H9 (cell line): ENCODE data around the gene ABHD11. TPM values are rescaled to one million over a fixed set of nuclear protein-coding genes. Genes with fewer than 3 reads are reported as not detected.

ENCODE experiments used
- DNase-seq: peaks from one replicate; pipeline ENCODE4 v3.0.0-alpha.2; 2017
- H2AFZ ChIP-seq: one replicate; pipeline ENCODE4 v1.6.1; 2013; ENCODE audit warnings: mild to moderate bottlenecking, low read length, control low read depth, moderate library complexity
- H2AK5ac ChIP-seq: 2 replicates; pipeline ENCODE4 v1.6.1; 2013; ENCODE audit warnings: low read length, control low read depth, mixed read lengths; ENCODE audit not compliant: insufficient read length
- H2BK120ac ChIP-seq: one replicate; pipeline ENCODE4 v1.6.1; 2013; ENCODE audit warnings: low read depth, mild to moderate bottlenecking, low read length, control low read depth, inconsistent platforms; ENCODE audit not compliant: poor library complexity, severe bottlenecking
- H2BK12ac ChIP-seq: 2 replicates; pipeline ENCODE4 v1.6.1; 2013; ENCODE audit warnings: low read length, control low read depth, mixed read lengths, low read depth; ENCODE audit not compliant: insufficient read length
- H2BK15ac ChIP-seq: 2 replicates; pipeline ENCODE4 v1.6.1; 2013; ENCODE audit warnings: low read depth, low read length, control low read depth
- H2BK20ac ChIP-seq: one replicate; pipeline ENCODE4 v1.6.1; 2013; ENCODE audit warnings: low read depth, mild to moderate bottlenecking, low read length, control low read depth, inconsistent platforms; ENCODE audit not compliant: poor library complexity, severe bottlenecking
- H2BK5ac ChIP-seq: 2 replicates; pipeline ENCODE4 v1.6.1; 2013; ENCODE audit warnings: low read length, control low read depth, mixed read lengths; ENCODE audit not compliant: insufficient read length
- H3K14ac ChIP-seq: 2 replicates; pipeline ENCODE4 v1.6.1; 2013; ENCODE audit warnings: low read length, control low read depth; ENCODE audit not compliant: insufficient read depth
- H3K18ac ChIP-seq: 2 replicates; pipeline ENCODE4 v1.6.1; 2013; ENCODE audit warnings: low read depth, mild to moderate bottlenecking, mixed read lengths, low read length, control low read depth; ENCODE audit not compliant: insufficient read length
- H3K23ac ChIP-seq: 2 replicates; pipeline ENCODE4 v1.6.1; 2013; ENCODE audit warnings: low read length, control low read depth, mixed read lengths, low read depth; ENCODE audit not compliant: insufficient read length
- H3K23me2 ChIP-seq: 2 replicates; pipeline ENCODE4 v1.6.1; 2013; ENCODE audit warnings: low read depth, mild to moderate bottlenecking, mixed read lengths, low read length, control low read depth; ENCODE audit not compliant: insufficient read length, poor library complexity, severe bottlenecking
- H3K27ac ChIP-seq: 2 replicates; pipeline ENCODE4 v1.5.1; 2013; ENCODE audit warnings: low read length, control low read depth, mixed read lengths, low read depth; ENCODE audit not compliant: insufficient read length
- H3K27me3 ChIP-seq: 2 replicates; pipeline ENCODE4 v1.6.1; 2013; ENCODE audit warnings: low read length, control low read depth, inconsistent platforms; ENCODE audit not compliant: insufficient read depth
- H3K4ac ChIP-seq: 2 replicates; pipeline ENCODE4 v1.6.1; 2013; ENCODE audit warnings: low read depth, mild to moderate bottlenecking, control low read depth, inconsistent platforms, low read length, moderate library complexity
- H3K4me1 ChIP-seq: 2 replicates; pipeline ENCODE4 v1.6.1; 2013; ENCODE audit warnings: low read length, control low read depth, inconsistent platforms; ENCODE audit not compliant: insufficient read depth
- H3K4me2 ChIP-seq: 2 replicates; pipeline ENCODE4 v1.6.1; 2013; ENCODE audit warnings: low read length, control low read depth, mixed read lengths; ENCODE audit not compliant: insufficient read length, insufficient read depth
- H3K56ac ChIP-seq: 2 replicates; pipeline ENCODE4 v1.6.1; 2013; ENCODE audit warnings: low read depth, mild to moderate bottlenecking, mixed read lengths, low read length, control low read depth; ENCODE audit not compliant: insufficient read length
- H3K79me1 ChIP-seq: 2 replicates; pipeline ENCODE4 v1.6.1; 2013; ENCODE audit warnings: low read depth, mild to moderate bottlenecking, moderate library complexity, low read length, control low read depth, inconsistent platforms; ENCODE audit not compliant: insufficient read depth, poor library complexity, severe bottlenecking
- H3K79me2 ChIP-seq: 2 replicates; pipeline ENCODE4 v1.6.1; 2013; ENCODE audit warnings: low read length, control low read depth, inconsistent platforms; ENCODE audit not compliant: insufficient read depth
- H3K9ac ChIP-seq: 2 replicates; pipeline ENCODE4 v1.6.1; 2013; ENCODE audit warnings: low read length, control low read depth, mixed read lengths; ENCODE audit not compliant: insufficient read length; ENCODE audit errors: extremely low read depth
- H3K9me3 ChIP-seq: one replicate; pipeline ENCODE4 v1.6.1; 2013; ENCODE audit warnings: low read depth, low read length, inconsistent platforms; ENCODE audit not compliant: control insufficient read depth
- H3T11ph ChIP-seq: one replicate; pipeline ENCODE4 v1.6.1; 2013; ENCODE audit warnings: mild to moderate bottlenecking, low read length, control low read depth, inconsistent platforms
- H4K20me1 ChIP-seq: one replicate; pipeline ENCODE4 v1.6.1; 2013; ENCODE audit not compliant: control insufficient read depth, insufficient read length, insufficient read depth
- H4K5ac ChIP-seq: 2 replicates; pipeline ENCODE4 v1.6.1; 2013; ENCODE audit warnings: low read depth, mild to moderate bottlenecking, mixed read lengths, low read length, control low read depth; ENCODE audit not compliant: insufficient read length
- H4K8ac ChIP-seq: replicated peaks from 2 replicates; pipeline ENCODE4 v1.6.1; 2013; ENCODE audit warnings: low read length, control low read depth, mixed read lengths, low read depth; ENCODE audit not compliant: insufficient read length
- H4K91ac ChIP-seq: 2 replicates; pipeline ENCODE4 v1.6.1; 2013; ENCODE audit warnings: low read depth, mild to moderate bottlenecking, moderate library complexity, mixed read lengths, low read length, control low read depth; ENCODE audit not compliant: insufficient read length
- H3K27ac Mint-ChIP-seq, 3 experiments: 2 replicates in 2 of 3; 3 replicates in 1 of 3; pipeline ENCODE4 v1.8.0; 2020 to 2021; ENCODE audit warnings: mixed read lengths in 3 of 3, mild to moderate bottlenecking in 1 of 3, moderate library complexity in 1 of 3
- H3K27me3 Mint-ChIP-seq: 2 replicates; pipeline ENCODE4 v1.8.0; 2021; ENCODE audit warnings: low read depth, mild to moderate bottlenecking, moderate library complexity, mixed read lengths
- H3K36me3 Mint-ChIP-seq, 3 experiments: 2 replicates in 2 of 3; 3 replicates in 1 of 3; pipeline ENCODE4 v1.8.0; 2020 to 2021; ENCODE audit warnings: low read depth in 3 of 3, mixed read lengths in 3 of 3; ENCODE audit not compliant: insufficient read depth in 1 of 3
- H3K4me1 Mint-ChIP-seq, 2 experiments: 2 replicates each; pipeline ENCODE4 v1.8.0; 2020; ENCODE audit warnings: mixed read lengths in 2 of 2
- H3K4me3 Mint-ChIP-seq, 2 experiments: 2 replicates in 1 of 2; 3 replicates in 1 of 2; pipeline ENCODE4 v1.8.0; 2020 to 2021; ENCODE audit warnings: mild to moderate bottlenecking in 2 of 2, mixed read lengths in 2 of 2, moderate library complexity in 1 of 2
- H3K9me3 Mint-ChIP-seq, 2 experiments: 2 replicates in 1 of 2; 3 replicates in 1 of 2; pipeline ENCODE4 v1.8.0; 2020; ENCODE audit warnings: mild to moderate bottlenecking in 2 of 2, mixed read lengths in 2 of 2, moderate library complexity in 1 of 2
- CTCF ChIP-seq: fragments of 200-600 bp; sonication (generic); conservative IDR thresholded peaks from 3 replicates; pipeline ENCODE4 v1.8.0; 2021; ENCODE audit warnings: antibody characterized with exemption, mild to moderate bottlenecking
- WGBS: extraction: QIAGEN DNeasy Blood & Tissue Kit; methylation state at CpG from one replicate; pipeline ENCODE4 v1.1.7; 2013; ENCODE audit warnings: missing lambda C conversion rate, low lambda C conversion rate, mixed read lengths; ENCODE audit not compliant: insufficient read length; ENCODE audit errors: extremely low coverage; 5-methylcytosine and 5-hydroxymethylcytosine counted together
- total RNA-seq: library from RNA; stranded (reverse); gene quantifications from 2 replicates; pipeline ENCODE4 v1.2.1, GENCODE V29; 2021

ABHD11 gene
- total RNA-seq, 1 experiment from 2014 or later = 34.4 TPM

GRCh38 chr7:73774923-73775322 lies 36.3 kb upstream of the ABHD11 start:
- Histone ChIP-seq H3K14ac (no peak overlapping the region), H4K91ac (no peak overlapping the region), H2AFZ (no peak overlapping the region), H4K20me1 (no peaks in the 10 kb centered on the region), H3K27me3 (peaks cover 2% of the 10 kb centered on the region; the same call in 1 of the 2 replicates), H3K18ac (peak overlapping the region; percentile 50), H3K4me2 (no peak overlapping the region), H3K4me1 (no peaks in the 10 kb centered on the region), H3K79me2 (no peaks in the 10 kb centered on the region), H3T11ph (no peak overlapping the region), H2BK120ac (no peak overlapping the region), H2BK20ac (no peak overlapping the region), H3K23ac (no peak overlapping the region), H3K9ac (no peak overlapping the region), H2BK12ac (no peak overlapping the region), H2AK5ac (no peak overlapping the region), H3K4ac (no peak overlapping the region), H4K8ac (no peak overlapping the region), H3K56ac (no peak overlapping the region), H2BK15ac (no peak overlapping the region), H3K23me2 (peaks cover 8% of the 10 kb centered on the region), H3K9me3 (no peaks in the 10 kb centered on the region), H4K5ac (no peak overlapping the region), H2BK5ac (no peak overlapping the region), H3K27ac (no peak overlapping the region), H3K79me1 (no peaks in the 10 kb centered on the region)
- Mint-ChIP-seq H3K27ac (no peak overlapping the region), H3K36me3 (no peaks in the 10 kb centered on the region), H3K27me3 (peaks cover 6% of the 10 kb centered on the region), H3K4me1 (peaks cover 4 to 18% of the 10 kb centered on the region in 2 experiments; a peak in 3 of 4 replicates), H3K9me3 (no peaks in the 10 kb centered on the region), H3K4me3 (no peak overlapping the region)
- DNase-seq = no peak
- no peak for TF ChIP-seq CTCF
- WGBS = no CpG with 5 or more reads among the region's 1 CpG
